ENCODE data around the gene BIRC2.

BIRC2 gene

GRCh38 chr11:102402548-102402947, 55.5 kb downstream of the BIRC2 start:
- FAIRE-seq, result no peak

- FAIRE-seq, result no peak
Measured at GRCh38 chr11:102405501-102405900, 58.5 kb downstream of the BIRC2 start.

DNA sequence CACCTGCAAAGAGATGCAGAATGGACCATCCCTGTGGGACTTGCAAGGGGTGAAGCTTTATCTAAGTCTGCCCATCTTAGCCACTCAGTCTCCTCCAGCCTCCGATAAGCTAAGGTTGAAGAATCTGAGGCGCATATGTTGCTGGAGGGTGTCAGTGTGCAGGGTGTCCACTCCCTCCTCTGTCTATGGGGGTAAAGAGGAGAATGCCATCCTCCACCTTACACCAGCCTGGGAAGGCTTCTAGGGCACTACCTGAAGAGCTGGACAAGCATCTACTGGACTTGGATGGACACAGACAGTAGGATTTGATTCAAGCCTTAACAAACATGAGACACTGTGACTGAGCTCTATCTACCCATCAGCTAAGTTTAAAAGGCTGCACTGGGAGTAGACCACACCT, 59.1 kb downstream of the BIRC2 start:
- FAIRE-seq, result no peak

- FAIRE-seq, result no peak
Measured at GRCh38 chr11:102407901-102408300, 60.9 kb downstream of the BIRC2 start.

DNA sequence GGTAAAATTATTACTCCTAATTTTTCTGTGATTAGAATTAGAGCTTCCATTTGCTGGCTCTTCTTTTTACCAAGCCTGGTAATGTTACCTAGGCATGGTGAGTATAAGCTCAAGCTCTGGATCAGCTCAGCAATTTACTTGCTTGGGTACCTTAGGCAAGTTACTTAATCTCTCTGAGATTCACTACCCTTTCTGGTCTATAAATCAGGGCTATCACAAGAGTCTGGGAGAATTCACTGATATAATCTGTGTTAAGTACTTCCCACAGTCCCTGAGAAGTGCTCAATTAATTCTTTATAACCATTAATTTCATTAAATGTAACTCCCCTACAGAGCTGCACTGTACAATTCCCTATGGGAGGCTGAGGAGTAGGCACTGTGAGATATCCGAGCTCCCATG, 61.3 kb downstream of the BIRC2 start:
- FAIRE-seq, result no peak

DNA sequence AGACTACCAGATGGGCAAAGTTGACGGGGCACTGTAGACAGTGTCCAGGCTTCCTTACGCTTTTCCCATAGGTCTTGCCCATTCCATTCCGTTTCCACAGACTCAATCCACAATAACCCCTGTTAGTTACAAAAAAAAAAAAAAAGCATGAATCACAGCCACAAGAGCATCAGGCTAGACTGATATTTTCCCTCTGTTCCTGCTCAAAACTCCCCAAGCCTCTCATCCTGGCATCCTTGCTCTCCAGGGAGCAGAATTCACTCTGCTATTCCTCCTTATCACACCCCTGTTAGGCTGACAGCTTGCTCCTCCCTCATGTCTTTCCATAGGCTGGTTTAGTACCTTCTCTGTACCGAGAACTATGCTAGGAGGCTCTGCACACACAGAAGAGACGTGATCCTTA, 63.4 kb downstream of the BIRC2 start:
- no peak for FAIRE-seq

DNA sequence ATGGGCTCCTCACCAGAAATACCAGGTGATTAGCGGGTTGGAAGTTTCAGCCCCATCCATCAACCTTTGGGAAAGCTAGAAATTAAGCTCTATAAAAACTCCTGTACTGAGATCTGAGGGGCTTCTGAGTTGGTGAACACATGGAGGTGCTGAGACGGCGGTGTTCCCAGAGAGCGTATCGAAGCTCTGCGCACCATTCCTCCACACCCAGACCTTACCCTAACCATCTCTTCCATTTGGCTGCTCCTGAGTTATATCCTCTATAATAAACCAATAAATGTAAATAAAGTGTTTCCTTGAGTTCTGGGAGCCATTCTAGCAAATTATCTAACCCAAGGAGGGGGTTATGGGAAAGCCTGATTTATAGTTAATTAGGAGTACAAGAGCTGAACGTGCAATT, 64.1 kb downstream of the BIRC2 start:
- FAIRE-seq, result no peak

- no peak for FAIRE-seq
Measured at GRCh38 chr11:102413497-102413896, 66.5 kb downstream of the BIRC2 start.

DNA sequence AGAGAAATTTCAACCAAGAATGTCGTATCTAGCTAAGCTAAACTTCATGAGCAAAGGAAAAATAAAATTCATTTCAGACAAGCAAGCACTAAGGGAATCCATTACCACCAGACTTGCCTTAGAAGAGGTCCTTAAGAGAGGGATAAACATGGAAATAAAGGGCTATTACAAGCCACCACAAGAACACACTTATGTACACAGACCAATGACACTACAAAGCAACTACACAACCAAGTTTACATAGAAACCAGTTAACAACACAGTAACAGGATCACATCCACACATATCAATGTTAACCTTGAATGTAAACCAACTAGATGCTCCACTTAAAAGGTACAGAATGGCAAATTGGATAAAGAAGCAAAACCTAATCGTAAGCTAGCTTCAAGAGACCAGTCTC, 67.5 kb downstream of the BIRC2 start:
- no peak for FAIRE-seq

DNA sequence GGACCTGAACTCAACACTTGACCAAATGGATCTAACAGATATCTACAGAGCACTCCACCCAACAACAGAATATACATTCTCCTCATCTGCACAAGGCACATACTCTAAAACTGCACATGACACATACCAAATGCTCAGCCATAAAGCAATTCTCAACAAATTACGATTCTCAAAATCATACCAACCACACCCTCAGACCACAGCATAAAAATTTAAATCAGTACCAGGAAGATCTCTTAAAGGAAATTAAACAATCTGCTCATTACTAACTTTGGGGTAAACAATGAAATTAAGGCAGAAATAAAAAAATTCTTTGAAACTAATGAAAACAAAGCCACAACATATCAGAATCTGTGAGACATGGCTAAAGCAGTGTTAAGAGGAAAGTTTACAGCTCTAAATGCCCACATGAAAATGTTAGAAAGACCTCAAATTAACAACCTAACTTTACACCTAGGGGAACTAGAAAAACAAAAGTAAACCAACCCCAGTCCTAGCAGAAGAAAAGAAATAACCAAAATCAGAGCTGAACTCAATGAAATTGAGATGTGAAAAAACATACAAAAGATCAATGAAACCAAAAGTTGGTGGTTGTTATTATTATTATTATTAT, 68.4 kb downstream of the BIRC2 start:
- peak; percentile 38 for FAIRE-seq

- FAIRE-seq, result no peak
Measured at GRCh38 chr11:102416976-102417375, 70.0 kb downstream of the BIRC2 start.

DNA sequence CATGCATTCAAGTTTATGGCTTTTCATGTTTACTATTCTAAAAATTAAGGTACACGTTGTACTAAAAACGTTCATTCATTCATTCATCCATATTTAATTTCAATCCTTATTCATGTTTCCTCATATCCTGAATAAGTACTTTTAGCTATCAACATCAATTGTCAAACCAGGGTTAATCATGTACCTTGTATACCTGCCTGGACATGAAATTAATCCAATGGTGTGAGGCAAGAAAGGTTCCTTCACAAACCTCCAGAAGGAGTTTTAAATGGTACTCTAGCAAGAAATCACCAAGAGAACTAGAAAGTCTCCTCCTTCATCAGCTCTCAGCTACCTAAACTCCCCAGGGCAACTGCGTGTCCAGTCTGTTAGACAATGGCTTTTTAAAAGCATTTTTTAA, 72.2 kb downstream of the BIRC2 start:
- no peak for FAIRE-seq

GRCh38 chr11:102420547-102420946, 73.5 kb downstream of the BIRC2 start:
- FAIRE-seq, result no peak

GRCh38 chr11:102421261-102421660, 74.2 kb downstream of the BIRC2 start:
- FAIRE-seq, result no peak

DNA sequence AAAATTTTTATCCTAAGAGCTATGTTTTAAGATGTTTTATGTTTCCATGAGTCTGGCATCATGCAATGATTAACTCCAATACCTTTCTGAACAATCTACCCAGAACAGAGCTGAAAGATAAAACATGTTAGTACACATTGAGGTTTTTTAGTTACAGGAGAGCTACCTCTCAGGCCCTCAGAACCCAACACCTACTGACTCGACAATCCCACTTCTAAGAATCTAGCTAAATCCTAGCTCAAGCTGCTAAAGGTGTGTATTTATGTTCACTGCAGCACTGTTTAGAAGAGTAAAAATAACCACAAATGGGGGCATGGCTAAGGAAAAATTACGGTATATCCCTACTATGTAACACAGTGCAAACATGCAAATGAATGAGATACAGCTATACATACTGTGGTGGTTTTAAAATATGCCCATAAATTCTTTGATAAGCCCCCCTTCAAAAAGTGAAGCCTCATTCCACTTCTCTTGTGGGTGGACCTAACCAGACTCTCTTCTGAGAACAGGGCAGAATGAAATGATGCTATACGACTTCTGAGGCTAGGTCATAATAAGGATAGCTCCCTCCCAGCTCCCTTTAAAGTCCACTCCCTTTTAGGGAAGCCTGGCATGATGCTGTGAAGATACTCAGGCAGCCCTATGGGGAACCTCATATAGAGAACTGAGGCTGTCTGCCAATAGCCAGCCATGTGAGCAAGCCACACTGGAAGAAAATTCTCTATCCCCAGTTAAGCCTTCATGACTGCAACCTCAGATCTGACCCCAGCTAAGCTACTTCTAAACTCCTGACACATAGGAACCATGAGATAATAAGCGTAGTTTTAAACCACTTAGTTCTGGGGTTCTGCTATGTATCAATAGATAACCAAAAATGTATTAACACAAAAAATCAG, 76.1 kb downstream of the BIRC2 start:
- FAIRE-seq, result no peak

GRCh38 chr11:102423936-102424335, 76.9 kb downstream of the BIRC2 start:
- FAIRE-seq, result no peak

GRCh38 chr11:102426000-102426399, 79.0 kb downstream of the BIRC2 start:
- FAIRE-seq, result no peak

DNA sequence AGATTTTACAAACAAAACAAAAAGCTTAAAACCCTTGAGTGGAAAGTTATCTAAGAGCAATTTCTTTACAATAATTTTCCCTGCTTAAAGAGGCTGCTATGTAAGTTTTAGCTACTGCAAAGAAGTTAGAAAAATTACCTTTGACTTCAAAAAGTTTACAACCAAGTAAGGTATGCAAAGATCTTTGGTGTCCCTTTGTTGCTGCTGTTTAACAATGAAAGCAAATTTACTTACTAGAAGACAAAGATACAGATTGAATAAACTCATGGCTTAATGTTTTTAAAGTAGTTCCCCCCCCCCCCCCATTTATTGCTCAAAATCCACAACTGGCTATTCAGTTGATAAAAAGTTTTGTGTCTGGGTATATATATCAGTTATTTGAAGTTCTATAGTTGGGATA, 79.6 kb downstream of the BIRC2 start:
- no peak for FAIRE-seq

GRCh38 chr11:102427068-102427467, 80.1 kb downstream of the BIRC2 start:
- FAIRE-seq, result no peak
